Left lung (tissue), 10 donors: ENCODE results near the gene TCEA3. TPM values are rescaled to one million over a fixed set of nuclear protein-coding genes. Genes with fewer than 3 reads are reported as not detected.

Experiments
- ATAC-seq: fragments of 200-7000 bp; cut with Tn5 transposase; one replicate; pipeline ENCODE4 v1.9.1; 2020; ENCODE audit warnings: moderate library complexity
- DNase-seq, 4 donors: peaks; one replicate each; pipeline ENCODE4 v3.0.0-alpha.2; 2013 to 2020
- H3K27ac ChIP-seq, 2 donors: fragments of 200-600 bp; sonication (generic) in 1 of 2; one replicate each; pipeline versions ENCODE4 v1.5.0 to v1.8.0; 2020 to 2021
- H3K27me3 ChIP-seq, 2 donors: fragments of 200-600 bp; sonication (generic) in 1 of 2; one replicate each; pipeline versions ENCODE4 v1.5.0 to v1.8.0; 2020 to 2021
- H3K36me3 ChIP-seq, 2 donors: fragments of 200-600 bp; sonication (generic) in 1 of 2; one replicate each; pipeline versions ENCODE4 v1.5.0 to v1.8.0; 2020 to 2021
- H3K4me1 ChIP-seq, 2 donors: fragments of 200-600 bp; one replicate each; pipeline ENCODE4 v1.8.0; 2021
- H3K4me3 ChIP-seq, 2 donors: fragments of 200-600 bp; sonication (generic) in 1 of 2; one replicate each; pipeline versions ENCODE4 v1.5.0 to v1.8.0; 2020 to 2021; ENCODE audit warnings: mild to moderate bottlenecking in 1 of 2
- H3K9me3 ChIP-seq, 2 donors: fragments of 200-600 bp; sonication (generic) in 1 of 2; one replicate each; pipeline versions ENCODE4 v1.5.0 to v1.8.0; 2020 to 2021
- CTCF ChIP-seq, 2 donors: fragments of 200-600 bp; sonication (generic) in 1 of 2; IDR thresholded peaks; one replicate each; pipeline versions ENCODE4 v1.5.0 to v1.8.0; 2021; ENCODE audit warnings: antibody characterized with exemption in 2 of 2
- intact Hi-C, 2 donors: fragments of 100-400 bp; cut with DNase I; formaldehyde crosslinking; loops; one replicate each; pipeline versions ENCODE4 v1.11.2 to v1.14.2; 2022
- polyA plus RNA-seq, 6 donors: library from polyadenylated mRNA; unstranded; fragments of 120-200 nt; gene quantifications; one replicate each; pipeline ENCODE4 v1.2.1, GENCODE V29; 2013; ENCODE audit not compliant: insufficient read length in 6 of 6
- total RNA-seq, 2 donors: library from RNA; stranded (reverse); fragmentation: NEBNext Ultra II Directional; extraction: Animal tissue kit (Norgen Biotek cat#: 25700); gene quantifications; one replicate each; pipeline ENCODE4 v1.2.1, GENCODE V29; 2021
- donor health status: DM: no; HTN: yes; CAD: no.
- donor health status: DM: no; HTN: no; CAD: no.

The TCEA3 gene
- total and polyA plus RNA-seq, 8 donors, result 15.5 to 43.2 (median 28.0) TPM

- Histone ChIP-seq H3K4me3 (no peak overlapping the region), H3K4me1 (peaks cover 9 to 17% of the 10 kb centered on the region in 2 donors), H3K9me3 (no peaks in the 10 kb centered on the region), H3K27ac (no peak overlapping the region), H3K36me3 (no peaks in the 10 kb centered on the region), H3K27me3 (no peaks in the 10 kb centered on the region)
- TF ChIP-seq CTCF (IDR thresholded peaks at IDR 0.05), result no peak
- intact Hi-C loops, result no loop called here
- ATAC-seq, result no peak
- DNase-seq, result no peak
These were observed 34.7 kb downstream of the TCEA3 start for GRCh38 chr1:23389837-23390321.

GRCh38 chr1:23387494-23387893, 37.1 kb downstream of the TCEA3 start:
- no peak for DNase-seq
- intact Hi-C loops, result no loop called here
- H3K27ac ChIP-seq, result no peak overlapping the region
- H3K27me3 ChIP-seq, result no peaks in the 10 kb centered on the region
- ATAC-seq, result no peak
- H3K9me3 ChIP-seq, result no peaks in the 10 kb centered on the region
- no peaks in the 10 kb centered on the region for H3K36me3 ChIP-seq
- H3K4me1 ChIP-seq, result peaks cover 4 to 10% of the 10 kb centered on the region in 2 donors
- TF ChIP-seq CTCF (IDR thresholded peaks at IDR 0.05), result no peak
- H3K4me3 ChIP-seq, result no peak overlapping the region

- Histone ChIP-seq H3K4me1 (peaks cover 4 to 10% of the 10 kb centered on the region in 2 donors), H3K36me3 (no peaks in the 10 kb centered on the region), H3K27me3 (no peaks in the 10 kb centered on the region), H3K27ac (peak overlapping the region in 1 of 2 donors; percentile 23), H3K9me3 (no peaks in the 10 kb centered on the region), H3K4me3 (no peak overlapping the region)
- DNase-seq (no peak), ATAC-seq (no peak)
- intact Hi-C loops, result no loop called here
- TF ChIP-seq CTCF (IDR thresholded peaks at IDR 0.05), result no peak
These were observed 39.4 kb downstream of the TCEA3 start for GRCh38 chr1:23385119-23385621.

- Histone ChIP-seq H3K9me3 (no peaks in the 10 kb centered on the region), H3K4me3 (no peak overlapping the region), H3K36me3 (no peaks in the 10 kb centered on the region), H3K4me1 (peaks cover 4 to 10% of the 10 kb centered on the region in 2 donors), H3K27me3 (no peaks in the 10 kb centered on the region), H3K27ac (peak overlapping the region; percentile 18 to 37)
- intact Hi-C loops, result no loop called here
- DNase-seq (no peak), ATAC-seq (no peak)
- TF ChIP-seq CTCF (IDR thresholded peaks at IDR 0.05), result no peak
These were observed 40.1 kb downstream of the TCEA3 start for GRCh38 chr1:23384312-23385058.

- intact Hi-C loops, result no loop called here
- ATAC-seq, result no peak
- no peaks in the 10 kb centered on the region for H3K27me3 ChIP-seq
- no peak for TF ChIP-seq CTCF (IDR thresholded peaks at IDR 0.05)
- H3K27ac ChIP-seq, result peak overlapping the region; percentile 18 to 37
- H3K4me3 ChIP-seq, result no peak overlapping the region
- H3K36me3 ChIP-seq, result no peaks in the 10 kb centered on the region
- H3K9me3 ChIP-seq, result no peaks in the 10 kb centered on the region
- H3K4me1 ChIP-seq, result peaks cover 4 to 15% of the 10 kb centered on the region in 2 donors
- DNase-seq, result no peak
These were observed 40.8 kb downstream of the TCEA3 start for GRCh38 chr1:23383577-23384311.
